PC-3 (cell line): ENCODE measurements around the gene CASQ2. TPM values are rescaled to one million over a fixed set of nuclear protein-coding genes. Genes with fewer than 3 reads are reported as not detected.

Experiments
- ATAC-seq: fragments of 200-7000 bp; cut with Tn5 transposase; 2 replicates; pipeline ENCODE4 v1.9.1; 2020; ENCODE audit warnings: mild to moderate bottlenecking, moderate library complexity
- Bru-seq: library from RNA; stranded (reverse); fragments of 400-500 nt; gene quantifications from one replicate; lab custom pipeline; 2021; lab: Mats Ljungman, UMichigan
- BruChase-seq, 2 experiments: library from RNA; stranded (reverse); fragments of 400-500 nt; gene quantifications; one replicate each; lab custom pipeline; 2021; lab: Mats Ljungman, UMichigan
- BruUV-seq: library from RNA; stranded (reverse); fragments of 400-500 nt; replicated peaks from 2 replicates; lab custom pipeline; 2021; lab: Mats Ljungman, UMichigan
- CTCF ChIA-PET: fragments of 300-600 bp; sonication (Branson Sonifier 250); formaldehyde crosslinking; loops from one replicate; lab custom pipeline; 2022; ENCODE audit warnings: antibody characterized with exemption; lab: Charles Lee
- POLR2A ChIA-PET: fragments of 300-600 bp; sonication (Branson Sonifier 250); formaldehyde crosslinking; loops from one replicate; lab custom pipeline; 2022; ENCODE audit warnings: antibody characterized with exemption; ENCODE audit not compliant: unreplicated experiment; lab: Charles Lee
- DNase-seq: peaks from one replicate; pipeline ENCODE4 v3.0.0-alpha.2; 2015
- H2AFZ ChIP-seq: fragments of 300-600 bp; sonication (generic); 2 replicates; pipeline ENCODE4 v1.6.0; 2016; ENCODE audit warnings: antibody characterized with exemption, low read length
- H3F3A ChIP-seq: fragments of 300-600 bp; sonication (generic); one replicate; pipeline ENCODE4 v1.6.0; 2017; ENCODE audit warnings: antibody characterized with exemption, low read length, control low read depth, mild to moderate bottlenecking; ENCODE audit not compliant: unreplicated experiment
- H3K27ac ChIP-seq: fragments of 300-600 bp; sonication (generic); 2 replicates; pipeline ENCODE4 v1.5.1; 2016; ENCODE audit warnings: mild to moderate bottlenecking, low read length
- H3K27me3 ChIP-seq: fragments of 300-600 bp; sonication (generic); 2 replicates; pipeline ENCODE4 v1.6.1; 2016; ENCODE audit warnings: low read length, mixed read lengths
- H3K36me3 ChIP-seq: fragments of 300-600 bp; sonication (generic); 2 replicates; pipeline ENCODE4 v1.6.1; 2016; ENCODE audit warnings: low read depth, mixed run types, low read length, mixed read lengths
- H3K4me1 ChIP-seq: fragments of 300-600 bp; sonication (generic); 2 replicates; pipeline ENCODE4 v1.5.1; 2016; ENCODE audit warnings: low read length; ENCODE audit not compliant: insufficient read depth
- H3K4me2 ChIP-seq: fragments of 300-600 bp; sonication (generic); 2 replicates; pipeline ENCODE4 v1.6.0; 2016; ENCODE audit warnings: low read length
- H3K4me3 ChIP-seq: fragments of 300-600 bp; sonication (generic); 2 replicates; pipeline ENCODE4 v1.5.1; 2016; ENCODE audit warnings: mild to moderate bottlenecking, low read length, mixed read lengths
- H3K79me2 ChIP-seq: fragments of 300-600 bp; sonication (generic); 2 replicates; pipeline ENCODE4 v1.6.1; 2017; ENCODE audit warnings: low read length, mixed read lengths
- H3K9ac ChIP-seq: fragments of 300-600 bp; sonication (generic); 2 replicates; pipeline ENCODE4 v1.6.0; 2016; ENCODE audit warnings: mild to moderate bottlenecking, low read length
- H3K9me2 ChIP-seq: fragments of 300-600 bp; sonication (generic); replicated peaks from 2 replicates; pipeline ENCODE4 v1.6.1; 2016; ENCODE audit warnings: mixed run types, low read length, mixed read lengths
- H3K9me3 ChIP-seq: fragments of 300-600 bp; sonication (generic); 2 replicates; pipeline ENCODE4 v1.6.1; 2016; ENCODE audit warnings: low read length, mixed read lengths
- H4K20me1 ChIP-seq: fragments of 300-600 bp; sonication (generic); 2 replicates; pipeline ENCODE4 v1.6.1; 2016; ENCODE audit warnings: low read length, mixed read lengths
- CTCF ChIP-seq: fragments of 300-600 bp; sonication (generic); conservative IDR thresholded peaks from 2 replicates; pipeline ENCODE4 v1.5.1; 2017; ENCODE audit warnings: antibody characterized with exemption, low read depth, mild to moderate bottlenecking, low read length
- EZH2 ChIP-seq: fragments of 300-600 bp; sonication (generic); IDR thresholded peaks from one replicate; pipeline ENCODE4 v1.6.1; 2017; ENCODE audit warnings: antibody characterized with exemption, mild to moderate bottlenecking, low read length; ENCODE audit not compliant: unreplicated experiment
- EZH2phosphoT487 ChIP-seq: fragments of 300-600 bp; sonication (generic); IDR thresholded peaks from 2 replicates; pipeline ENCODE4 v1.6.1; 2018; ENCODE audit warnings: mild to moderate bottlenecking, antibody characterized with exemption, low read length, borderline replicate concordance
- intact Hi-C: fragments of 100-400 bp; cut with micrococcal nuclease; formaldehyde crosslinking; loops from 2 replicates; pipeline ENCODE4 v1.9.0; 2023
- long read RNA-seq: library from polyadenylated mRNA; unstranded; transcript quantifications from one replicate; pipeline ENCODE4 v2.0.0, GENCODE V29; 2021; ENCODE audit not compliant: unreplicated experiment
- total RNA-seq: library from RNA; depleted of rRNA; stranded (reverse); fragments of >200 nt; gene quantifications from 2 replicates; pipeline ENCODE4 v1.2.3, GENCODE V29; 2014; rRNA removed

CASQ2 gene
- total RNA-seq (0.17 TPM in 1 of 2 replicates, not detected in the other), Bru-seq, nascent RNA (not detected), BruChase-seq, experiment 1, labeled RNA remaining after a 6-hour chase (percentile 1 among the genes with signal in this experiment), BruChase-seq, experiment 2, labeled RNA remaining after a 2-hour chase (percentile 2 among the genes with signal in this experiment)
- long read RNA-seq = 0 reads

DNA sequence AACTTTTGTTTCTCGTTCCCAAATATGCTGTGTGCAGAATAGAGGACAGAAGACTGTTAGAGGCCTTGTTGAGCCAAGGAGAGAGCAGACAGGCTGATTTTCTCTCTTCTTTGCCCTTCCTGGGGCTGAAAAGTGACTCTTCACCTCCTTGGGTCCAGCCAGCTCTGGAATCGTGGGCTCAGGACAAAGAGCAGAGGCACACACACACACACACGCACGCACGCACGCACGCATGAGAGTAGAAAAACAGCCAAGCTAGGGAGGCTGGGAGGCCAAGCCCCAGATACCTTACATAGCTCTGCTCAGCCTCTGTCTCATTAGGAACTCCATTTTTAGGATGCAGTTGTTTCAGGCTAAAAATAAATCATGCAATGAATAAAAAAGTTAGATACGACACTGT is at the start of gene CASQ2:
Gene CASQ2 (minus strand): TSS at position 166 of the 400 bp plus-strand sequence. CDS start 173 bp downstream, outside the sequence.
- Histone ChIP-seq H3K79me2 (no peaks in the 10 kb centered on the region), H3K36me3 (no peaks in the 10 kb centered on the region), H2AFZ (no peak within 1 kb of the TSS), H3K27ac (no peak within 1 kb of the TSS), H3K4me1 (peaks cover 5% of the 10 kb centered on the region; the same call in 1 of the 2 replicates), H3K4me2 (no peak within 1 kb of the TSS), H3K27me3 (no peaks in the 10 kb centered on the region), H3F3A (no peaks in the 10 kb centered on the region), H4K20me1 (no peaks in the 10 kb centered on the region), H3K9ac (no peak within 1 kb of the TSS), H3K9me2 (no peaks in the 10 kb centered on the region), H3K9me3 (no peaks in the 10 kb centered on the region), H3K4me3 (no peak within 1 kb of the TSS)
- no peak for ATAC-seq
- no peak for DNase-seq
- POLR2A ChIA-PET = no interaction called here
- CTCF ChIA-PET = no interaction called here
- TF ChIP-seq EZH2 (no peak), EZH2phosphoT487 (no peak), CTCF (no peak)
- intact Hi-C loops = no loop called here
- no TSS peak for BruUV-seq

DNA sequence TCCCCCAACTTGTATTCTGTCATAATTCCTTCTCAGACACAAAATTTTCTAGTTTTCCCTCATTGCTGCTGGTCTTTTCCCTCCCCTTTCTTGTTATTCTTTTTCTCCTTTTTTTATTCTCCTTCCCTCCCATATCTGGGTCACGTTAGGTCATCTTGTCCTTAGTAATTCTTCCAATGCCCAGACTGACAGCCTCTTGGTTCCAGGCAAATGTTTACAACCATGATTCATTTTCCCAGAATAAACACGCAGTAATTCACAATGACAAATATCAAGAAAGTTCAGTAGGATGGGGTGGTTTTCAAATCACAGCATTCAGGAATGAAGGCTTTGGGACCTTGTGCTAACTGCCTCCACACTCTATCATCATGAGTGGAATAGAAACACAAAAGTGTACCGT is 47.2 kb upstream of the CASQ2 start:
- Histone ChIP-seq H3K79me2 (no peaks in the 10 kb centered on the region), H3K4me1 (peaks cover 5% of the 10 kb centered on the region), H4K20me1 (no peaks in the 10 kb centered on the region), H3K9me3 (no peaks in the 10 kb centered on the region), H3K36me3 (no peaks in the 10 kb centered on the region), H3K9ac (no peak overlapping the region), H3K27me3 (no peaks in the 10 kb centered on the region), H3K9me2 (no peaks in the 10 kb centered on the region), H3K27ac (no peak overlapping the region), H3K4me2 (no peak overlapping the region), H3K4me3 (no peak overlapping the region), H3F3A (no peaks in the 10 kb centered on the region), H2AFZ (no peak overlapping the region)
- peak; percentile 65 for ATAC-seq
- intact Hi-C loops = no loop called here
- peak; percentile 41 for DNase-seq
- BruUV-seq = no TSS peak
- POLR2A ChIA-PET = no interaction called here
- CTCF ChIA-PET = no interaction called here
- TF ChIP-seq CTCF (no peak), EZH2 (no peak), EZH2phosphoT487 (no peak)

DNA sequence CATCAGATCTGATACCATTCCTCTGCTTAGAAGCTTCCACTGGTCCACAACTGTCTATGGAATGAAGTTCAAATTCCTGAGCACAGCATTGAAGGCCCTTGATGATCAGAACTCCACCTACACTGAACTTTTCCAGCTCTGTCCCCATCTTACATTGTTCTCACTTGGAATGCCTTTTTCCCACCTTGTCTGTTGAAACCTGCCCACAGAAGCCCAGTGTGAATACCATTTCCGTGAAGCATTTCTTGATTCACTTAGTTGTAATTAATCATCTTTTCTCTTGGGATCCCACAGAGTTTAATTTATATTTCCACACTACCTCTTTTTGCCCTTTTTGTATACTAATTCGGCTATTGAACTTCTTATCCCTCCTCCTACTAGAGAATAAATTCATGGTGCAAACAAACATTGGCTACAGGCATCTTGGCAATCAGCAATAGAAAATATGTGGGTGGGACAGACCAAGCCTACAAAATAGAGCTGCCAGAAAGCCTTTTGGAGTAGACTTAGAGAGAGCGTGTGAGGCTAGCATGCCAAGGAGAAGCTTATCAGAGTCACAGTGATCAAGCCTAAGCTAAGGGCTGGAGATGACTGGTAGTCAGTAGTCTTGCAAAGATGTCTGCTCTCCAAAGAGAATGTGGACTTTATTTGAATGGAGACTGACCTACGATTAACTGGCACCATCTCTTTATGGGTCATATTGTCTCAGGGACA is 46.3 kb upstream of the CASQ2 start:
- H3K4me2 ChIP-seq = no peak overlapping the region
- no peaks in the 10 kb centered on the region for H3F3A ChIP-seq
- CTCF ChIA-PET = no interaction called here
- intact Hi-C loops = no loop called here
- POLR2A ChIA-PET = no interaction called here
- BruUV-seq = no TSS peak
- H3K9me3 ChIP-seq = no peaks in the 10 kb centered on the region
- no peaks in the 10 kb centered on the region for H3K79me2 ChIP-seq
- ATAC-seq (no peak), DNase-seq (no peak)
- H3K36me3 ChIP-seq = no peaks in the 10 kb centered on the region
- H3K9me2 ChIP-seq = no peaks in the 10 kb centered on the region
- TF ChIP-seq EZH2 (no peak), CTCF (no peak), EZH2phosphoT487 (no peak)
- H3K4me3 ChIP-seq = no peak overlapping the region
- no peak overlapping the region for H2AFZ ChIP-seq
- no peaks in the 10 kb centered on the region for H3K27me3 ChIP-seq
- H4K20me1 ChIP-seq = no peaks in the 10 kb centered on the region
- H3K9ac ChIP-seq = no peak overlapping the region
- H3K4me1 ChIP-seq = peaks cover 5% of the 10 kb centered on the region
- no peak overlapping the region for H3K27ac ChIP-seq
